ENCODE results near the gene CDH4.

Gene CDH4

GRCh38 chr20:61619751-61620150 lies 367.7 kb downstream of the CDH4 start:
- Mint-ChIP-seq H3K27ac (ENCODE audit: low read depth) (no peak overlapping the region), H3K4me1 (no peaks in the 10 kb centered on the region), H3K4me3 (no peak overlapping the region), H3K9me3 (no peaks in the 10 kb centered on the region), H3K36me3 (ENCODE audit: insufficient read depth) (no peaks in the 10 kb centered on the region), H3K27me3 (no peaks in the 10 kb centered on the region)
- ATAC-seq (replicated peaks; ENCODE audit: extremely low read depth, poor library complexity, severe bottlenecking) (no peak), DNase-seq (ENCODE audit: low spot score in 2 of 2) (no peak)

- Mint-ChIP-seq H3K36me3 (ENCODE audit: insufficient read depth) (no peaks in the 10 kb centered on the region), H3K9me3 (no peaks in the 10 kb centered on the region), H3K27me3 (no peaks in the 10 kb centered on the region), H3K4me3 (no peak overlapping the region), H3K4me1 (no peaks in the 10 kb centered on the region), H3K27ac (ENCODE audit: low read depth) (no peak overlapping the region)
- DNase-seq (ENCODE audit: low spot score in 2 of 2) (no peak), ATAC-seq (replicated peaks; ENCODE audit: extremely low read depth, poor library complexity, severe bottlenecking) (no peak)
These were observed 368.1 kb downstream of the CDH4 start for GRCh38 chr20:61620174-61620573.

- DNase-seq (ENCODE audit: low spot score in 2 of 2) (no peak), ATAC-seq (replicated peaks; ENCODE audit: extremely low read depth, poor library complexity, severe bottlenecking) (no peak)
- Mint-ChIP-seq H3K27me3 (no peaks in the 10 kb centered on the region), H3K36me3 (ENCODE audit: insufficient read depth) (no peaks in the 10 kb centered on the region), H3K27ac (ENCODE audit: low read depth) (no peak overlapping the region), H3K4me3 (no peak overlapping the region), H3K9me3 (no peaks in the 10 kb centered on the region), H3K4me1 (no peaks in the 10 kb centered on the region)
These were observed 369.1 kb downstream of the CDH4 start for GRCh38 chr20:61621035-61621730.

- Mint-ChIP-seq H3K4me1 (no peaks in the 10 kb centered on the region), H3K27me3 (no peaks in the 10 kb centered on the region), H3K9me3 (no peaks in the 10 kb centered on the region), H3K36me3 (ENCODE audit: insufficient read depth) (no peaks in the 10 kb centered on the region), H3K4me3 (no peak overlapping the region), H3K27ac (ENCODE audit: low read depth) (no peak overlapping the region)
- DNase-seq (ENCODE audit: low spot score in 2 of 2) (no peak), ATAC-seq (replicated peaks; ENCODE audit: extremely low read depth, poor library complexity, severe bottlenecking) (no peak)
These were observed 369.8 kb downstream of the CDH4 start for GRCh38 chr20:61621852-61622251.

GRCh38 chr20:61623451-61623850 lies 371.4 kb downstream of the CDH4 start:
- Mint-ChIP-seq H3K9me3 (no peaks in the 10 kb centered on the region), H3K4me3 (no peak overlapping the region), H3K4me1 (no peaks in the 10 kb centered on the region), H3K27ac (ENCODE audit: low read depth) (no peak overlapping the region), H3K27me3 (no peaks in the 10 kb centered on the region), H3K36me3 (ENCODE audit: insufficient read depth) (no peaks in the 10 kb centered on the region)
- ATAC-seq (replicated peaks; ENCODE audit: extremely low read depth, poor library complexity, severe bottlenecking), result no peak
- DNase-seq (ENCODE audit: low spot score in 2 of 2), result no peak

- no peaks in the 10 kb centered on the region for H3K36me3 Mint-ChIP-seq (ENCODE audit: insufficient read depth)
- H3K27me3 Mint-ChIP-seq, result no peaks in the 10 kb centered on the region
- H3K27ac Mint-ChIP-seq (ENCODE audit: low read depth), result no peak overlapping the region
- no peaks in the 10 kb centered on the region for H3K4me1 Mint-ChIP-seq
- ATAC-seq (replicated peaks; ENCODE audit: extremely low read depth, poor library complexity, severe bottlenecking) (no peak), DNase-seq (ENCODE audit: low spot score in 2 of 2) (no peak)
- H3K4me3 Mint-ChIP-seq, result no peak overlapping the region
- H3K9me3 Mint-ChIP-seq, result no peaks in the 10 kb centered on the region
These were observed 373.2 kb downstream of the CDH4 start for GRCh38 chr20:61625246-61625645.

- no peak for ATAC-seq (replicated peaks; ENCODE audit: extremely low read depth, poor library complexity, severe bottlenecking)
- Mint-ChIP-seq H3K4me3 (no peak overlapping the region), H3K4me1 (no peaks in the 10 kb centered on the region), H3K27ac (ENCODE audit: low read depth) (no peak overlapping the region), H3K36me3 (ENCODE audit: insufficient read depth) (no peaks in the 10 kb centered on the region), H3K9me3 (no peaks in the 10 kb centered on the region), H3K27me3 (no peaks in the 10 kb centered on the region)
- no peak for DNase-seq (ENCODE audit: low spot score in 2 of 2)
These were observed 374.4 kb downstream of the CDH4 start for GRCh38 chr20:61626412-61626811.

- DNase-seq (ENCODE audit: low spot score in 2 of 2), result no peak
- no peaks in the 10 kb centered on the region for H3K27me3 Mint-ChIP-seq
- no peaks in the 10 kb centered on the region for H3K4me1 Mint-ChIP-seq
- H3K9me3 Mint-ChIP-seq, result no peaks in the 10 kb centered on the region
- no peaks in the 10 kb centered on the region for H3K36me3 Mint-ChIP-seq (ENCODE audit: insufficient read depth)
- H3K4me3 Mint-ChIP-seq, result no peak overlapping the region
- no peak for ATAC-seq (replicated peaks; ENCODE audit: extremely low read depth, poor library complexity, severe bottlenecking)
- H3K27ac Mint-ChIP-seq (ENCODE audit: low read depth), result no peak overlapping the region
These were observed 375.8 kb downstream of the CDH4 start for GRCh38 chr20:61627791-61628415.

GRCh38 chr20:61628480-61628879 lies 376.4 kb downstream of the CDH4 start:
- H3K27ac Mint-ChIP-seq (ENCODE audit: low read depth), result no peak overlapping the region
- no peak for DNase-seq (ENCODE audit: low spot score in 2 of 2)
- H3K27me3 Mint-ChIP-seq, result no peaks in the 10 kb centered on the region
- H3K4me3 Mint-ChIP-seq, result no peak overlapping the region
- no peaks in the 10 kb centered on the region for H3K9me3 Mint-ChIP-seq
- ATAC-seq (replicated peaks; ENCODE audit: extremely low read depth, poor library complexity, severe bottlenecking), result no peak
- H3K36me3 Mint-ChIP-seq (ENCODE audit: insufficient read depth), result no peaks in the 10 kb centered on the region
- no peaks in the 10 kb centered on the region for H3K4me1 Mint-ChIP-seq

- no peak for ATAC-seq (replicated peaks; ENCODE audit: extremely low read depth, poor library complexity, severe bottlenecking)
- H3K9me3 Mint-ChIP-seq, result no peaks in the 10 kb centered on the region
- no peaks in the 10 kb centered on the region for H3K4me1 Mint-ChIP-seq
- H3K27me3 Mint-ChIP-seq, result no peaks in the 10 kb centered on the region
- no peak overlapping the region for H3K27ac Mint-ChIP-seq (ENCODE audit: low read depth)
- no peaks in the 10 kb centered on the region for H3K36me3 Mint-ChIP-seq (ENCODE audit: insufficient read depth)
- H3K4me3 Mint-ChIP-seq, result no peak overlapping the region
- no peak for DNase-seq (ENCODE audit: low spot score in 2 of 2)
These were observed 377.0 kb downstream of the CDH4 start for GRCh38 chr20:61628901-61629601.

GRCh38 chr20:61629602-61630390 lies 377.7 kb downstream of the CDH4 start:
- no peak for ATAC-seq (replicated peaks; ENCODE audit: extremely low read depth, poor library complexity, severe bottlenecking)
- Mint-ChIP-seq H3K27me3 (no peaks in the 10 kb centered on the region), H3K4me1 (no peaks in the 10 kb centered on the region), H3K4me3 (no peak overlapping the region), H3K27ac (ENCODE audit: low read depth) (no peak overlapping the region), H3K36me3 (ENCODE audit: insufficient read depth) (no peaks in the 10 kb centered on the region), H3K9me3 (no peaks in the 10 kb centered on the region)
- DNase-seq (ENCODE audit: low spot score in 2 of 2), result no peak

GRCh38 chr20:61630391-61630650 lies 378.3 kb downstream of the CDH4 start:
- ATAC-seq (replicated peaks; ENCODE audit: extremely low read depth, poor library complexity, severe bottlenecking), result no peak
- Mint-ChIP-seq H3K4me3 (no peak overlapping the region), H3K4me1 (no peaks in the 10 kb centered on the region), H3K27ac (ENCODE audit: low read depth) (no peak overlapping the region), H3K27me3 (no peaks in the 10 kb centered on the region), H3K36me3 (ENCODE audit: insufficient read depth) (no peaks in the 10 kb centered on the region), H3K9me3 (no peaks in the 10 kb centered on the region)
- no peak for DNase-seq (ENCODE audit: low spot score in 2 of 2)

- no peaks in the 10 kb centered on the region for H3K9me3 Mint-ChIP-seq
- DNase-seq (ENCODE audit: low spot score in 2 of 2) (no peak), ATAC-seq (replicated peaks; ENCODE audit: extremely low read depth, poor library complexity, severe bottlenecking) (no peak)
- no peak overlapping the region for H3K4me3 Mint-ChIP-seq
- H3K4me1 Mint-ChIP-seq, result no peaks in the 10 kb centered on the region
- no peaks in the 10 kb centered on the region for H3K27me3 Mint-ChIP-seq
- H3K27ac Mint-ChIP-seq (ENCODE audit: low read depth), result no peak overlapping the region
- no peaks in the 10 kb centered on the region for H3K36me3 Mint-ChIP-seq (ENCODE audit: insufficient read depth)
These were observed 378.8 kb downstream of the CDH4 start for GRCh38 chr20:61630816-61631215.

Measured in central memory CD8-positive, alpha-beta T cell (primary cell).